Measurements from ENCODE around the gene VPS11. TPM values are rescaled to one million over a fixed set of nuclear protein-coding genes. Genes with fewer than 3 reads are reported as not detected.

The VPS11 gene
- polyA plus RNA-seq, 1 donor from 2014 or later, result 24.8 TPM

- Histone ChIP-seq H2AFZ (ENCODE audit: low read depth, low read length) (peak overlapping the region; percentile 43), H3K36me3 (ENCODE audit: insufficient read depth, low read length) (no peaks in the 10 kb centered on the region), H3K9ac (ENCODE audit: low read length) (peak overlapping the region; percentile 47), H3K4me2 (ENCODE audit: low read length) (peak overlapping the region; percentile 71), H3K27ac (ENCODE audit: low read length) (peak overlapping the region; percentile 50), H3F3A (ENCODE audit: insufficient read depth, low read length, poor library complexity, severe bottlenecking) (no peaks in the 10 kb centered on the region), H3K9me2 (ENCODE audit: insufficient read depth, low read length) (no peaks in the 10 kb centered on the region), H3K79me2 (replicated peaks; ENCODE audit: insufficient read depth, low read length) (peaks cover 17% of the 10 kb centered on the region), H3K27me3 (ENCODE audit: insufficient read depth, low read depth, low read length) (no peaks in the 10 kb centered on the region), H3K9me3 (ENCODE audit: low read length) (no peaks in the 10 kb centered on the region), H4K20me1 (ENCODE audit: insufficient read depth) (no peaks in the 10 kb centered on the region), H3K4me3 (ENCODE audit: low read length) (peak overlapping the region; percentile 91)
- no peak for TF ChIP-seq MXI1 (conservative IDR thresholded peaks at IDR 0.05; ENCODE audit: poor library complexity, severe bottlenecking)
- TF ChIP-seq TAF1 (IDR thresholded peaks at IDR 0.05; ENCODE audit: low read depth), result peak; percentile 9
- no peak for TF ChIP-seq POLR2AphosphoS5 (IDR thresholded peaks at IDR 0.05)
- no peak for TF ChIP-seq EZH2 (IDR thresholded peaks at IDR 0.05; ENCODE audit: borderline replicate concordance, insufficient read depth, low read length, poor library complexity, severe bottlenecking)
- no peak for TF ChIP-seq RAD21 (conservative IDR thresholded peaks at IDR 0.05)
Measured at GRCh38 chr11:119120639-119121007, 53.0 kb downstream of the VPS11 start.

- Histone ChIP-seq H3K79me2 (replicated peaks; ENCODE audit: insufficient read depth, low read length) (peaks cover 17% of the 10 kb centered on the region), H3K9me2 (ENCODE audit: insufficient read depth, low read length) (no peaks in the 10 kb centered on the region), H3K9me3 (ENCODE audit: low read length) (no peaks in the 10 kb centered on the region), H3K9ac (ENCODE audit: low read length) (peak within 1 kb of the TSS; percentile 85), H3K27me3 (ENCODE audit: insufficient read depth, low read depth, low read length) (no peaks in the 10 kb centered on the region), H3K36me3 (ENCODE audit: insufficient read depth, low read length) (no peaks in the 10 kb centered on the region), H3K4me2 (ENCODE audit: low read length) (peak within 1 kb of the TSS; percentile 71), H2AFZ (ENCODE audit: low read depth, low read length) (peak within 1 kb of the TSS; percentile 88), H3F3A (ENCODE audit: insufficient read depth, low read length, poor library complexity, severe bottlenecking) (no peaks in the 10 kb centered on the region), H4K20me1 (ENCODE audit: insufficient read depth) (no peaks in the 10 kb centered on the region), H3K4me3 (ENCODE audit: low read length) (peak within 1 kb of the TSS; percentile 91), H3K27ac (ENCODE audit: low read length) (peak within 1 kb of the TSS; percentile 80)
- no peak for TF ChIP-seq EZH2 (IDR thresholded peaks at IDR 0.05; ENCODE audit: borderline replicate concordance, insufficient read depth, low read length, poor library complexity, severe bottlenecking)
- TF ChIP-seq CTCF (IDR thresholded peaks at IDR 0.05; ENCODE audit: poor library complexity, severe bottlenecking), result peak; percentile 35
- TF ChIP-seq REST (IDR thresholded peaks at IDR 0.05; ENCODE audit: borderline replicate concordance), result no peak
- TF ChIP-seq MXI1 (conservative IDR thresholded peaks at IDR 0.05; ENCODE audit: poor library complexity, severe bottlenecking), result peak; percentile 91
- peak; percentile 52 for TF ChIP-seq TAF1 (IDR thresholded peaks at IDR 0.05; ENCODE audit: low read depth)
- peak; percentile 11 for TF ChIP-seq SMC3 (conservative IDR thresholded peaks at IDR 0.05; ENCODE audit: poor library complexity)
- peak; percentile 48 for TF ChIP-seq RAD21 (conservative IDR thresholded peaks at IDR 0.05)
- peak; percentile 89 for TF ChIP-seq POLR2AphosphoS5 (IDR thresholded peaks at IDR 0.05)
- no peak for TF ChIP-seq EP300 (conservative IDR thresholded peaks at IDR 0.05; ENCODE audit: poor library complexity, severe bottlenecking)
Measured at GRCh38 chr11:119121008-119121810, 53.6 kb downstream of the VPS11 start, which contains the start of gene HINFP. HINFP (plus strand) TSS chr11:119121580; CDS start chr11:119126945, 5,365 bp downstream.

Data from neural cell (in vitro differentiated cells).